Upper lobe of right lung (tissue), 1 donor: ENCODE data around the gene RNF7. TPM values are rescaled to one million over a fixed set of nuclear protein-coding genes. Genes with fewer than 3 reads are reported as not detected.
A peak's percentile ranks its signal among the peaks of the same experiment; 100 is the strongest.

Source experiments
- ATAC-seq: fragments of 200-7000 bp; cut with Tn5 transposase; one replicate; pipeline ENCODE4 v1.9.1; 2020; ENCODE audit warnings: mild to moderate bottlenecking, moderate library complexity
- DNase-seq: peaks from one replicate; pipeline ENCODE4 v3.0.0-alpha.2; 2020
- H3K27ac ChIP-seq: fragments of 200-600 bp; one replicate; pipeline ENCODE4 v1.8.0; 2022
- H3K27me3 ChIP-seq: fragments of 200-600 bp; one replicate; pipeline ENCODE4 v1.8.0; 2022; ENCODE audit warnings: mild to moderate bottlenecking
- H3K36me3 ChIP-seq: fragments of 200-600 bp; one replicate; pipeline ENCODE4 v1.8.0; 2022
- H3K4me1 ChIP-seq: fragments of 200-600 bp; one replicate; pipeline ENCODE4 v1.8.0; 2022
- H3K4me3 ChIP-seq: fragments of 200-600 bp; one replicate; pipeline ENCODE4 v1.8.0; 2022; ENCODE audit warnings: mild to moderate bottlenecking
- H3K9me3 ChIP-seq: fragments of 200-600 bp; one replicate; pipeline ENCODE4 v1.8.0; 2022
- CTCF ChIP-seq: fragments of 200-600 bp; IDR thresholded peaks from one replicate; pipeline ENCODE4 v1.8.0; 2022; ENCODE audit warnings: antibody characterized with exemption
- intact Hi-C: fragments of 100-400 bp; cut with DNase I; formaldehyde crosslinking; loops from one replicate; pipeline ENCODE4 v1.11.0; 2022
- total RNA-seq: library from RNA; stranded (reverse); fragmentation: NEBNext Ultra II Directional; extraction: Animal tissue kit (Norgen Biotek cat#: 25700); gene quantifications from one replicate; pipeline ENCODE4 v1.2.1, GENCODE V29; 2021
- donor health status: DM: no; HTN: yes; CAD: no; lungs with severe emphysema.

The RNF7 gene
- total RNA-seq, 1 donor from 2014 or later = 68.6 TPM

- TF ChIP-seq CTCF = no peak
- no peaks in the 10 kb centered on the region for H3K9me3 ChIP-seq
- ATAC-seq (no peak), DNase-seq (no peak)
- H3K27me3 ChIP-seq = no peaks in the 10 kb centered on the region
- no peak overlapping the region for H3K27ac ChIP-seq
- no peaks in the 10 kb centered on the region for H3K36me3 ChIP-seq
- peaks cover 14% of the 10 kb centered on the region for H3K4me1 ChIP-seq
- H3K4me3 ChIP-seq = no peak overlapping the region
- intact Hi-C loops = no loop called here
Observed at GRCh38 chr3:141792495-141792894, 54.4 kb downstream of the RNF7 start.

- ATAC-seq = no peak
- Histone ChIP-seq H3K4me3 (no peak overlapping the region), H3K36me3 (no peaks in the 10 kb centered on the region), H3K9me3 (no peaks in the 10 kb centered on the region), H3K4me1 (peaks cover 24% of the 10 kb centered on the region), H3K27ac (no peak overlapping the region), H3K27me3 (no peaks in the 10 kb centered on the region)
- no peak for TF ChIP-seq CTCF
- no peak for DNase-seq
- intact Hi-C loops = no loop called here
Observed at GRCh38 chr3:141793476-141794260, 55.6 kb downstream of the RNF7 start.

GRCh38 chr3:141795276-141795675 lies 57.2 kb downstream of the RNF7 start:
- TF ChIP-seq CTCF = no peak
- intact Hi-C loops = no loop called here
- Histone ChIP-seq H3K36me3 (no peaks in the 10 kb centered on the region), H3K9me3 (no peaks in the 10 kb centered on the region), H3K4me3 (no peak overlapping the region), H3K27me3 (no peaks in the 10 kb centered on the region), H3K27ac (peak overlapping the region; percentile 15), H3K4me1 (peaks cover 26% of the 10 kb centered on the region)
- ATAC-seq = no peak
- no peak for DNase-seq

- Histone ChIP-seq H3K4me1 (peaks cover 26% of the 10 kb centered on the region), H3K36me3 (no peaks in the 10 kb centered on the region), H3K27me3 (no peaks in the 10 kb centered on the region), H3K27ac (peak overlapping the region; percentile 75), H3K4me3 (no peak overlapping the region), H3K9me3 (no peaks in the 10 kb centered on the region)
- DNase-seq (no peak), ATAC-seq (no peak)
- intact Hi-C loops = no loop called here
- TF ChIP-seq CTCF = no peak
Observed at GRCh38 chr3:141795741-141796080, 57.6 kb downstream of the RNF7 start.

GRCh38 chr3:141796081-141796888 lies 58.2 kb downstream of the RNF7 start:
- no peak for TF ChIP-seq CTCF
- H3K9me3 ChIP-seq = no peaks in the 10 kb centered on the region
- H3K27me3 ChIP-seq = no peaks in the 10 kb centered on the region
- H3K4me1 ChIP-seq = peaks cover 26% of the 10 kb centered on the region
- H3K27ac ChIP-seq = peak overlapping the region; percentile 75
- no peak overlapping the region for H3K4me3 ChIP-seq
- no peaks in the 10 kb centered on the region for H3K36me3 ChIP-seq
- peak; percentile 85 for DNase-seq
- intact Hi-C loops = no loop called here
- ATAC-seq = peak; percentile 86

Other genes with a start within 250 kb of the RNF7 start
- 0.12 TPM for gene GRK7, start 25.1 kb downstream of the RNF7 start, total RNA-seq
- gene ATP1B3, start 138.3 kb downstream of the RNF7 start, total RNA-seq = 161 TPM